ENCODE results near the gene POLR1D.

POLR1D gene

GRCh38 chr13:27659145-27659865 is 37.6 kb downstream of the POLR1D start:
- Histone ChIP-seq H2AFZ (ENCODE audit: low read depth, low read length) (no peak overlapping the region), H3K27me3 (ENCODE audit: insufficient read depth, low read length) (no peaks in the 10 kb centered on the region), H3K36me3 (ENCODE audit: insufficient read depth, low read length) (peaks cover 3% of the 10 kb centered on the region), H3K4me3 (ENCODE audit: low read length) (no peak overlapping the region), H3K9me3 (ENCODE audit: low read length) (no peaks in the 10 kb centered on the region), H3K4me1 (ENCODE audit: insufficient read depth, low read length) (peaks cover 3% of the 10 kb centered on the region)

- H2AFZ ChIP-seq (ENCODE audit: low read depth, low read length), result no peak overlapping the region
- no peak overlapping the region for H3K4me3 ChIP-seq (ENCODE audit: low read length)
- no peaks in the 10 kb centered on the region for H3K9me3 ChIP-seq (ENCODE audit: low read length)
- peaks cover 3% of the 10 kb centered on the region for H3K4me1 ChIP-seq (ENCODE audit: insufficient read depth, low read length)
- peaks cover under 1% of the 10 kb centered on the region for H3K36me3 ChIP-seq (ENCODE audit: insufficient read depth, low read length)
- no peaks in the 10 kb centered on the region for H3K27me3 ChIP-seq (ENCODE audit: insufficient read depth, low read length)
Measured at GRCh38 chr13:27660511-27660910, 38.8 kb downstream of the POLR1D start.

GRCh38 chr13:27661017-27661416 is 39.3 kb downstream of the POLR1D start:
- Histone ChIP-seq H3K9me3 (ENCODE audit: low read length) (no peaks in the 10 kb centered on the region), H2AFZ (ENCODE audit: low read depth, low read length) (no peak overlapping the region), H3K36me3 (ENCODE audit: insufficient read depth, low read length) (peaks cover 5% of the 10 kb centered on the region), H3K27me3 (ENCODE audit: insufficient read depth, low read length) (no peaks in the 10 kb centered on the region), H3K4me3 (ENCODE audit: low read length) (no peak overlapping the region), H3K4me1 (ENCODE audit: insufficient read depth, low read length) (peaks cover 3% of the 10 kb centered on the region)

DNA sequence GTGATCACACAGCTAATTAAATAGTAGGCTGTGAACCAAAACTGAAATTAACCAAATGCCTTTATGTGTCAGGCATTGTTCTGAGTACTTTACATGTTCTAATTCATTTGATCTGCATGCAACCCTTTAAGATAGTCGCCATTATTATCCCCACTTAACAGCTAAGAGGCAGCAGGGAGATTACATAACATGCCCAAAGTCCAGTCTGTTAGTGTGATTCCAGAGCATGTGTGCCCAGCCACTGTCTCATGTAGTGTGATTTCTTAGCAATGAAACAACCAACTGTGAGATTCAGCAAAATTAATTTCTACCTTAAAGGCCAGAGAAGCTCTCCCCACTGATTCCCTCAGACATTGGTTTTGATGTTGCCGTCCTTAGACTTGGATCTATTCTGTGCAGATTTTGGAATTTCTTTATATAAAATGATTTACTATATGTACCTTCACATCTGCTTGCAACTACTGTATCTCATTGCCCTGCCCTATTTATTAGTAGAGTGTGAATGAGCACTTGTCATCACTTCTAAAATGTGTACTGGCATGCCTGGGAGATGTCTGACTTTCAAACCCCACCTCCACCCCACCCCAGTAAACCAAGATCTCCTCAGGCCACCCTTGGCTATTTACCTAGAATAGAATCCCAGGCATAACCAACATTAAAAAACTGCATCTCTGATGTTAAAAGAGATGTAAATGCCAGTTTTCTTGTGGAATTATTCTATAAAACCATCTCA is 41.2 kb downstream of the POLR1D start:
- no peaks in the 10 kb centered on the region for H3K9me3 ChIP-seq (ENCODE audit: low read length)
- no peaks in the 10 kb centered on the region for H3K27me3 ChIP-seq (ENCODE audit: insufficient read depth, low read length)
- no peak overlapping the region for H3K4me3 ChIP-seq (ENCODE audit: low read length)
- no peak overlapping the region for H2AFZ ChIP-seq (ENCODE audit: low read depth, low read length)
- peaks cover 13% of the 10 kb centered on the region for H3K36me3 ChIP-seq (ENCODE audit: insufficient read depth, low read length)
- peaks cover 3% of the 10 kb centered on the region for H3K4me1 ChIP-seq (ENCODE audit: insufficient read depth, low read length)

- Histone ChIP-seq H3K4me1 (ENCODE audit: insufficient read depth, low read length) (no peaks in the 10 kb centered on the region), H2AFZ (ENCODE audit: low read depth, low read length) (no peak overlapping the region), H3K4me3 (ENCODE audit: low read length) (no peak overlapping the region), H3K36me3 (ENCODE audit: insufficient read depth, low read length) (peaks cover 13% of the 10 kb centered on the region), H3K27me3 (ENCODE audit: insufficient read depth, low read length) (no peaks in the 10 kb centered on the region), H3K9me3 (ENCODE audit: low read length) (no peaks in the 10 kb centered on the region)
Measured at GRCh38 chr13:27663947-27664346, 42.3 kb downstream of the POLR1D start.

DNA sequence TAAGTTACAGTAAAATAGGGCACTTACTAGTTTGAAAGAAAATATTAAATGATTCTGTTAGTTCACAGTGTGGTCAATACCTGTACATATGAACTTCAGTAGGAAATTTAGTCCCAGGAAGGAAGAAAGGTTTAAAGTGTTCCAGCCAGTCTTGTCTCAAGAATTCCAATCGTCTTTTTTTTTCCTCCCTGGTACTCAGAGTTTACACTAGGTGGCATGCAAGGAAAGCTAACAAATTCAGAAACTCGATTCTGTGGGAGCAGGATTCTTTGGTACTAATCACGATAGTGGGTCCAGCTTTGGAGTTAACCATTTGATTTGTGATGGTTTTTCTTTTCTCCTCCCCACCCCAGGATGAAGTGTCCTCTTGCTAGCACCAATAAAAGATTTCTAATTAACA is 43.6 kb downstream of the POLR1D start:
- Histone ChIP-seq H3K4me3 (ENCODE audit: low read length) (no peak overlapping the region), H3K4me1 (ENCODE audit: insufficient read depth, low read length) (no peaks in the 10 kb centered on the region), H3K36me3 (ENCODE audit: insufficient read depth, low read length) (peaks cover 13% of the 10 kb centered on the region), H2AFZ (ENCODE audit: low read depth, low read length) (no peak overlapping the region), H3K9me3 (ENCODE audit: low read length) (no peaks in the 10 kb centered on the region), H3K27me3 (ENCODE audit: insufficient read depth, low read length) (no peaks in the 10 kb centered on the region)

DNA sequence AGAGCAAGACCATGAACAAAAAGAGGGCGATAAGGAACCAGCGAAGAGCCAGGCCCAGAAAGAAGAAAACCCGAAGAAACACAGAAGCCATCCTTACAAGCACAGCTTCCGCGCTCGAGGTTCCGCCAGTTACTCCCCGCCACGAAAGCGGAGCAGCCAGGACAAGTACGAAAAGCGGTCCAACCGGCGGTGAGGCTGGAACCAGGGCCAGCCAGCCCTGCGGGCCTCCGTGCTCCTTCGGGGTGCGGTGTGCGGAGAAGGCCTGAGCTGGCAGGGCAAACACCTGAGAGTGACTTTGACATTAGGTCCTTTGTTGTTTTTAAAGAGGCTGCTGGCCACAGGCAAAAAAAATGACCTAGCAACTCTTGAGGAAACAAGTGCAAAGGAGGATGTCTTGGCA is 44.1 kb downstream of the POLR1D start:
- Histone ChIP-seq H3K36me3 (ENCODE audit: insufficient read depth, low read length) (peaks cover 13% of the 10 kb centered on the region), H3K4me1 (ENCODE audit: insufficient read depth, low read length) (no peaks in the 10 kb centered on the region), H3K9me3 (ENCODE audit: low read length) (no peaks in the 10 kb centered on the region), H3K27me3 (ENCODE audit: insufficient read depth, low read length) (no peaks in the 10 kb centered on the region), H3K4me3 (ENCODE audit: low read length) (no peak overlapping the region), H2AFZ (ENCODE audit: low read depth, low read length) (no peak overlapping the region)

DNA sequence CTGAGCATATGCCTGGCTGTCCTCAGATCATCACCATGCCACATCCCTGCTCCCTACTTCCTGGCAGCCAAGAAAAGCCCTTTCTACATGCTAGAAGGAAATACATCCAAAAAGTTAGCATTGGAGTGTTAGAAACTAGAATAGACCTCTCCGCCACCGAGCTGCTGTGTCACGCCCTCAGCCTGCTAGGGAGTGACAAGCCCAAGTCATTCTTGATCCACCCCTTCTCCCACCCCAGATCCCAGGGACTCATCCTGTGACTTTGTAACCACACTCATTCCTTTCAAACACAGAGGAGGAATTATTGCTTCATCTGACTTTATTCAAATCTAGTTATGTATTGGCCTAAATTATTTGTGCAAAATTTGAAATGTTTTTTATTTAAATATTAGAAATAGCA is 45.3 kb downstream of the POLR1D start:
- Histone ChIP-seq H3K36me3 (ENCODE audit: insufficient read depth, low read length) (peaks cover 13% of the 10 kb centered on the region), H2AFZ (ENCODE audit: low read depth, low read length) (no peak overlapping the region), H3K4me1 (ENCODE audit: insufficient read depth, low read length) (no peaks in the 10 kb centered on the region), H3K27me3 (ENCODE audit: insufficient read depth, low read length) (no peaks in the 10 kb centered on the region), H3K9me3 (ENCODE audit: low read length) (no peaks in the 10 kb centered on the region), H3K4me3 (ENCODE audit: low read length) (no peak overlapping the region)

DNA sequence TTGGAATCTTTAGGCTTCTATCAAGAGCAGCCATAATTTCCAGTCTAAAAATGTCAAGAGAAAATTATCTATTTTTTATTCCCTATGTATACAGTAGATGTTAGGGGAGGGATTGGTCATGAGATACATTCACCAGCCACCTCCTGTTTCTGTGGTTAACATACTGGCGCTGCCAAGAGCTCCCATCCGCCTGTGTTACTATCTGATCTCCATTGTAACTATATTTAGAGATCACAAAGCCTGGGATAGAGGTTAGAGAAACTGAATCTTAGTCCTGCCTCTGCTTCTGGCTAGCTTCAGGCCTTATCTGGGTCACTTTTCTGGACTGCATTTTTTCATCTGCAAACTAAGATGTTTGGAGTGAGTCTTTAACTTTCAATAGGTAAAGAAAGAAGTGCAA is 46.3 kb downstream of the POLR1D start:
- no peaks in the 10 kb centered on the region for H3K27me3 ChIP-seq (ENCODE audit: insufficient read depth, low read length)
- no peaks in the 10 kb centered on the region for H3K4me1 ChIP-seq (ENCODE audit: insufficient read depth, low read length)
- no peak overlapping the region for H3K4me3 ChIP-seq (ENCODE audit: low read length)
- no peak overlapping the region for H2AFZ ChIP-seq (ENCODE audit: low read depth, low read length)
- H3K9me3 ChIP-seq (ENCODE audit: low read length), result no peaks in the 10 kb centered on the region
- H3K36me3 ChIP-seq (ENCODE audit: insufficient read depth, low read length), result peaks cover 13% of the 10 kb centered on the region

GRCh38 chr13:27670861-27671260 is 49.2 kb downstream of the POLR1D start:
- Histone ChIP-seq H3K9me3 (ENCODE audit: low read length) (no peaks in the 10 kb centered on the region), H3K27me3 (ENCODE audit: insufficient read depth, low read length) (no peaks in the 10 kb centered on the region), H3K36me3 (ENCODE audit: insufficient read depth, low read length) (peaks cover 9% of the 10 kb centered on the region), H2AFZ (ENCODE audit: low read depth, low read length) (no peak overlapping the region), H3K4me1 (ENCODE audit: insufficient read depth, low read length) (no peaks in the 10 kb centered on the region), H3K4me3 (ENCODE audit: low read length) (no peak overlapping the region)

DNA sequence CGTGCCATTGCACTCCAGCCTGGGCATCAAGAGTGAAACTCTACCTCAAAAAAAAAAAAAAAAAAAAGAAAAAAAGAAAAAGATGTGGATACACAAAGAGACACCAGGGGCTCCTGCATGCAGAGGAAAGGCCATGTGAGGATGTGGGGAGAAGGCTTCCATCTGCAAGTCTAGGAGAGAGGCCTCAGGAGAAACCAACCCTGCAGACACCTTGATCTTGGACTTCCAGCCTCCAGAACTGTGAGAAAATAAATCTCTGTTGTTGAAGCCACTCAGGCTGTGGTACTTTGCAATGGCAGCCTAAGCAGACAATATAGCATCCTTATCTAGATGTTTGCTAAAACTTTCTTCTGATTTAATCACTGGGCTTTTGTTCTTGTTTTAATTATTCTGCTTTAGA is 50.3 kb downstream of the POLR1D start:
- H3K4me3 ChIP-seq (ENCODE audit: low read length), result no peak overlapping the region
- no peaks in the 10 kb centered on the region for H3K27me3 ChIP-seq (ENCODE audit: insufficient read depth, low read length)
- H3K36me3 ChIP-seq (ENCODE audit: insufficient read depth, low read length), result peaks cover under 1% of the 10 kb centered on the region
- no peaks in the 10 kb centered on the region for H3K4me1 ChIP-seq (ENCODE audit: insufficient read depth, low read length)
- H3K9me3 ChIP-seq (ENCODE audit: low read length), result no peaks in the 10 kb centered on the region
- H2AFZ ChIP-seq (ENCODE audit: low read depth, low read length), result no peak overlapping the region
